GM23338 (cell line): ENCODE data around the gene OSBPL6. TPM values are rescaled to one million over a fixed set of nuclear protein-coding genes. Genes with fewer than 3 reads are reported as not detected.

ENCODE experiments used
- ATAC-seq: fragments of 200-7000 bp; cut with Tn5 transposase; 3 replicates; pipeline ENCODE4 v1.9.1; 2020
- DNase-seq: peaks from one replicate; pipeline ENCODE4 v3.0.0-alpha.2; 2015; ENCODE audit warnings: low spot score
- H2AFZ ChIP-seq: fragments of 200-600 bp; sonication (generic); 2 replicates; pipeline ENCODE4 v1.8.0; 2016; ENCODE audit warnings: antibody characterized with exemption, mild to moderate bottlenecking, moderate library complexity
- H3F3A ChIP-seq: fragments of 200-600 bp; sonication (generic); replicated peaks from 2 replicates; pipeline ENCODE4 v1.8.0; 2017; ENCODE audit warnings: antibody characterized with exemption, mixed run types, low read depth
- H3K27ac ChIP-seq: fragments of 200-600 bp; sonication (generic); 2 replicates; pipeline ENCODE4 v1.6.1; 2016; ENCODE audit warnings: low read depth
- H3K27me3 ChIP-seq: fragments of 200-600 bp; sonication (generic); 2 replicates; pipeline ENCODE4 v1.8.0; 2016; ENCODE audit warnings: mild to moderate bottlenecking, mixed run types, moderate library complexity; ENCODE audit not compliant: insufficient read depth
- H3K36me3 ChIP-seq: fragments of 200-600 bp; sonication (generic); 2 replicates; pipeline ENCODE4 v1.8.0; 2016; ENCODE audit warnings: mild to moderate bottlenecking; ENCODE audit not compliant: insufficient read depth
- H3K4me1 ChIP-seq: fragments of 200-600 bp; sonication (generic); 2 replicates; pipeline ENCODE4 v1.8.0; 2016; ENCODE audit warnings: mild to moderate bottlenecking, moderate library complexity; ENCODE audit not compliant: insufficient read depth
- H3K4me2 ChIP-seq: fragments of 200-600 bp; sonication (generic); 2 replicates; pipeline ENCODE4 v1.7.1; 2017; ENCODE audit warnings: mixed run types
- H3K4me3 ChIP-seq: fragments of 200-600 bp; sonication (generic); 2 replicates; pipeline ENCODE4 v1.6.1; 2016; ENCODE audit warnings: mixed run types
- H3K79me2 ChIP-seq: fragments of 200-600 bp; sonication (generic); replicated peaks from 2 replicates; pipeline ENCODE4 v1.8.0; 2017; ENCODE audit warnings: mild to moderate bottlenecking; ENCODE audit not compliant: insufficient read depth
- H3K9me2 ChIP-seq: fragments of 200-600 bp; sonication (generic); 2 replicates; pipeline ENCODE4 v1.8.0; 2017; ENCODE audit not compliant: insufficient read depth
- H4K20me1 ChIP-seq: fragments of 200-600 bp; sonication (generic); replicated peaks from 2 replicates; pipeline ENCODE4 v1.8.0; 2017; ENCODE audit warnings: mild to moderate bottlenecking; ENCODE audit not compliant: insufficient read depth
- H3K27ac Mint-ChIP-seq: 2 replicates; pipeline ENCODE4 v1.8.0; 2020; ENCODE audit warnings: inconsistent platforms, mild to moderate bottlenecking, moderate library complexity, mixed read lengths
- H3K27me3 Mint-ChIP-seq: 3 replicates; pipeline ENCODE4 v1.8.0; 2022; ENCODE audit warnings: low read depth, mild to moderate bottlenecking, moderate library complexity, mixed read lengths, inconsistent platforms; ENCODE audit not compliant: insufficient read depth, poor library complexity
- H3K36me3 Mint-ChIP-seq: 3 replicates; pipeline ENCODE4 v1.8.0; 2021; ENCODE audit warnings: low read depth, mild to moderate bottlenecking, inconsistent platforms, moderate library complexity, mixed read lengths
- H3K4me1 Mint-ChIP-seq: 3 replicates; pipeline ENCODE4 v1.8.0; 2020; ENCODE audit warnings: mild to moderate bottlenecking, inconsistent platforms, mixed read lengths
- H3K4me3 Mint-ChIP-seq: 3 replicates; pipeline ENCODE4 v1.8.0; 2021; ENCODE audit warnings: moderate library complexity, mild to moderate bottlenecking, inconsistent platforms, mixed read lengths
- H3K9me3 Mint-ChIP-seq: 3 replicates; pipeline ENCODE4 v1.8.0; 2020; ENCODE audit warnings: moderate library complexity, mild to moderate bottlenecking, inconsistent platforms, mixed read lengths
- CREB1 ChIP-seq: fragments of 250-450 bp; sonication (Bioruptor Pico); IDR thresholded peaks from 2 replicates; pipeline ENCODE4 v1.5.0; 2020; ENCODE audit warnings: low read depth, mild to moderate bottlenecking, moderate library complexity
- CTCF ChIP-seq, 2 experiments: fragments of 200-600 bp in 1 of 2; sonication (generic) in 1 of 2; conservative IDR thresholded peaks; 2 replicates each; pipeline versions ENCODE4 v1.5.1 to v1.6.1; 2016 to 2017; ENCODE audit warnings: antibody characterized with exemption in 2 of 2, low read depth in 2 of 2, mild to moderate bottlenecking in 2 of 2, moderate library complexity in 1 of 2
- ETS1 ChIP-seq: IDR thresholded peaks from 2 replicates; pipeline ENCODE4 v1.6.1; 2016; ENCODE audit warnings: antibody characterized with exemption
- EZH2 ChIP-seq: fragments of 200-600 bp; sonication (generic); IDR thresholded peaks from one replicate; pipeline ENCODE4 v1.8.0; 2017; ENCODE audit warnings: antibody characterized with exemption, mild to moderate bottlenecking, low read depth; ENCODE audit not compliant: unreplicated experiment
- EZH2phosphoT487 ChIP-seq: fragments of 200-600 bp; sonication (generic); IDR thresholded peaks from one replicate; pipeline ENCODE4 v1.8.1; 2018; ENCODE audit warnings: antibody characterized with exemption; ENCODE audit not compliant: unreplicated experiment
- JUNB ChIP-seq: IDR thresholded peaks from one replicate; pipeline ENCODE4 v1.6.1; 2016; ENCODE audit warnings: antibody characterized with exemption; ENCODE audit not compliant: unreplicated experiment
- NANOG ChIP-seq: IDR thresholded peaks from 2 replicates; pipeline ENCODE4 v1.6.1; 2016; ENCODE audit warnings: antibody characterized with exemption, borderline replicate concordance
- POLR2AphosphoS5 ChIP-seq: IDR thresholded peaks from 2 replicates; pipeline ENCODE4 v1.6.1; 2016; ENCODE audit warnings: antibody characterized with exemption, low read depth
- REST ChIP-seq: IDR thresholded peaks from one replicate; pipeline ENCODE4 v1.6.1; 2018; ENCODE audit warnings: antibody characterized with exemption; ENCODE audit not compliant: unreplicated experiment
- STAT1 ChIP-seq: IDR thresholded peaks from one replicate; pipeline ENCODE4 v1.6.1; 2016; ENCODE audit warnings: antibody characterized with exemption; ENCODE audit not compliant: unreplicated experiment
- ZNF114 ChIP-seq: fragments of 250-450 bp; sonication (Bioruptor Pico); IDR thresholded peaks from 2 replicates; pipeline ENCODE4 v1.5.0; 2020; ENCODE audit warnings: mild to moderate bottlenecking, moderate library complexity
- ZNF331 ChIP-seq: fragments of 250-450 bp; sonication (Bioruptor Pico); IDR thresholded peaks from 2 replicates; pipeline ENCODE4 v1.5.0; 2020; ENCODE audit warnings: low read depth, mild to moderate bottlenecking, moderate library complexity
- ZNF462 ChIP-seq: fragments of 250-450 bp; sonication (Bioruptor Pico); IDR thresholded peaks from 2 replicates; pipeline ENCODE4 v1.5.0; 2020; ENCODE audit warnings: mild to moderate bottlenecking, moderate library complexity
- polyA plus RNA-seq: library from polyadenylated mRNA; unstranded; fragments of >200 nt; fragmentation: Nextera tagmentation; extraction: Ambion mirVana; gene quantifications from 2 replicates; pipeline ENCODE4 v1.2.1, GENCODE V29; 2016
- total RNA-seq: library from RNA; depleted of rRNA; stranded (reverse); fragments of >200 nt; shearing (Covaris generic); gene quantifications from 2 replicates; pipeline ENCODE4 v1.2.3, GENCODE V29; 2014

The OSBPL6 gene
- total and polyA plus RNA-seq, 2 experiments from 2014 or later, result 6.0 to 8.5 TPM

GRCh38 chr2:178297091-178297411, 102.7 kb downstream of the OSBPL6 start:
- Mint-ChIP-seq H3K9me3 (no peaks in the 10 kb centered on the region), H3K27me3 (no peaks in the 10 kb centered on the region), H3K4me1 (peaks cover 3% of the 10 kb centered on the region; the same call in 1 of the 3 replicates), H3K4me3 (no peak overlapping the region), H3K27ac (no peak overlapping the region), H3K36me3 (no peaks in the 10 kb centered on the region)
- Histone ChIP-seq H3K27ac (no peak overlapping the region), H3K4me2 (no peak overlapping the region), H3F3A (no peaks in the 10 kb centered on the region), H3K79me2 (no peaks in the 10 kb centered on the region), H3K27me3 (no peaks in the 10 kb centered on the region), H3K4me3 (no peak overlapping the region), H4K20me1 (0 out of 2 replicates have a peak, but pooled peaks cover 2% of the 10 kb centered on the region), H3K4me1 (no peaks in the 10 kb centered on the region), H2AFZ (no peak overlapping the region), H3K36me3 (no peaks in the 10 kb centered on the region), H3K9me2 (no peaks in the 10 kb centered on the region; the same call in 1 of the 2 replicates)
- TF ChIP-seq EZH2 (no peak), POLR2AphosphoS5 (no peak), ZNF331 (CRISPR knock-in tag) (no peak), REST (no peak), CTCF (conservative IDR thresholded peaks at IDR 0.05; ENCODE audit: low read depth in 2 of 2) (no peak), ETS1 (no peak), JUNB (no peak), ZNF462 (no peak), ZNF114 (no peak), EZH2phosphoT487 (no peak), CREB1 (CRISPR knock-in tag) (no peak), NANOG (no peak), STAT1 (no peak)
- no peak for ATAC-seq
- no peak for DNase-seq
